ENCODE data around the gene CCHCR1.

Gene CCHCR1

GRCh38 chr6:31143148-31143547, 14.5 kb downstream of the CCHCR1 start:
- Histone ChIP-seq H2AFZ (ENCODE audit: low read depth, low read length) (peak overlapping the region; percentile 62), H3K9me3 (ENCODE audit: control insufficient read depth, low read length) (no peaks in the 10 kb centered on the region), H3K4me3 (ENCODE audit: insufficient read depth in 1 of 2, low read depth in 1 of 2, low read length in 2 of 2) (no peak overlapping the region), H3K79me1 (replicated peaks; ENCODE audit: low read length, poor library complexity, severe bottlenecking) (no peaks in the 10 kb centered on the region), H3K23ac (ENCODE audit: low read length in 2 of 2) (no peak overlapping the region), H2BK5ac (ENCODE audit: low read depth, low read length, poor library complexity, severe bottlenecking) (no peak overlapping the region), H4K8ac (ENCODE audit: low read length) (peak overlapping the region; percentile 54), H3K27ac (ENCODE audit: low read length, poor library complexity, severe bottlenecking) (peak overlapping the region; percentile 69), H3K27me3 (ENCODE audit: control insufficient read depth in 1 of 2, insufficient read depth in 1 of 2, low read length in 2 of 2) (peaks cover 0 to 13% of the 10 kb centered on the region in 2 experiments), H3K18ac (ENCODE audit: low read depth in 1 of 2, low read length in 2 of 2) (no peak overlapping the region), H3K4ac (ENCODE audit: low read depth in 1 of 2, low read length in 2 of 2) (no peak overlapping the region), H3K36me3 (ENCODE audit: control insufficient read depth in 1 of 2, insufficient read depth in 2 of 2, low read depth in 1 of 2, low read length in 2 of 2) (peaks cover 19 to 24% of the 10 kb centered on the region in 2 experiments), H2BK12ac (ENCODE audit: low read length in 2 of 2) (peak overlapping the region in 1 of 2 experiments; percentile 40), H3K4me2 (ENCODE audit: low read length, poor library complexity, severe bottlenecking) (no peak overlapping the region), H3K9ac (ENCODE audit: low read length) (peak overlapping the region; percentile 19), H3K4me1 (ENCODE audit: control insufficient read depth, insufficient read depth, low read depth, low read length) (peaks cover 22% of the 10 kb centered on the region), H2BK120ac (ENCODE audit: low read depth, low read length) (no peak overlapping the region), H2AK5ac (ENCODE audit: low read length, severe bottlenecking) (no peak overlapping the region), H3K14ac (ENCODE audit: low read length in 2 of 2) (no peak overlapping the region), H4K91ac (ENCODE audit: low read length) (no peak overlapping the region), H2BK15ac (ENCODE audit: low read depth, poor library complexity, severe bottlenecking) (no peak overlapping the region)
- peak; percentile 83 for DNase-seq
- 3% methylated on average over 11 of the region's 11 CpGs for WGBS

GRCh38 chr6:31142361-31142761, 15.2 kb downstream of the CCHCR1 start:
- WGBS: 37% methylated on average over 2 of the region's 2 CpGs
- Histone ChIP-seq H3K79me1 (replicated peaks; ENCODE audit: low read length, poor library complexity, severe bottlenecking) (no peaks in the 10 kb centered on the region), H2BK120ac (ENCODE audit: low read depth, low read length) (no peak overlapping the region), H3K14ac (ENCODE audit: low read length in 2 of 2) (no peak overlapping the region), H3K9ac (ENCODE audit: low read length) (peak overlapping the region; percentile 19), H3K4me3 (ENCODE audit: insufficient read depth in 1 of 2, low read depth in 1 of 2, low read length in 2 of 2) (no peak overlapping the region), H3K18ac (ENCODE audit: low read depth in 1 of 2, low read length in 2 of 2) (no peak overlapping the region), H3K36me3 (ENCODE audit: control insufficient read depth in 1 of 2, insufficient read depth in 2 of 2, low read depth in 1 of 2, low read length in 2 of 2) (peaks cover 17 to 22% of the 10 kb centered on the region in 2 experiments), H4K8ac (ENCODE audit: low read length) (no peak overlapping the region), H2BK5ac (ENCODE audit: low read depth, low read length, poor library complexity, severe bottlenecking) (no peak overlapping the region), H4K91ac (ENCODE audit: low read length) (no peak overlapping the region), H3K9me3 (ENCODE audit: control insufficient read depth, low read length) (no peaks in the 10 kb centered on the region), H2AFZ (ENCODE audit: low read depth, low read length) (no peak overlapping the region), H3K23ac (ENCODE audit: low read length in 2 of 2) (no peak overlapping the region), H2BK12ac (ENCODE audit: low read length in 2 of 2) (no peak overlapping the region), H3K27ac (ENCODE audit: low read length, poor library complexity, severe bottlenecking) (peak overlapping the region; percentile 9), H3K27me3 (ENCODE audit: control insufficient read depth in 1 of 2, insufficient read depth in 1 of 2, low read length in 2 of 2) (peaks cover 0 to 13% of the 10 kb centered on the region in 2 experiments), H3K4me2 (ENCODE audit: low read length, poor library complexity, severe bottlenecking) (no peak overlapping the region), H2BK15ac (ENCODE audit: low read depth, poor library complexity, severe bottlenecking) (no peak overlapping the region), H3K4ac (ENCODE audit: low read depth in 1 of 2, low read length in 2 of 2) (no peak overlapping the region), H3K4me1 (ENCODE audit: control insufficient read depth, insufficient read depth, low read depth, low read length) (peaks cover 25% of the 10 kb centered on the region), H2AK5ac (ENCODE audit: low read length, severe bottlenecking) (peak overlapping the region; percentile 40)
- no peak for DNase-seq

GRCh38 chr6:31140643-31141042, 17.0 kb downstream of the CCHCR1 start:
- Histone ChIP-seq H3K4me1 (ENCODE audit: control insufficient read depth, insufficient read depth, low read depth, low read length) (peaks cover 25% of the 10 kb centered on the region), H2BK120ac (ENCODE audit: low read depth, low read length) (no peak overlapping the region)

DNA sequence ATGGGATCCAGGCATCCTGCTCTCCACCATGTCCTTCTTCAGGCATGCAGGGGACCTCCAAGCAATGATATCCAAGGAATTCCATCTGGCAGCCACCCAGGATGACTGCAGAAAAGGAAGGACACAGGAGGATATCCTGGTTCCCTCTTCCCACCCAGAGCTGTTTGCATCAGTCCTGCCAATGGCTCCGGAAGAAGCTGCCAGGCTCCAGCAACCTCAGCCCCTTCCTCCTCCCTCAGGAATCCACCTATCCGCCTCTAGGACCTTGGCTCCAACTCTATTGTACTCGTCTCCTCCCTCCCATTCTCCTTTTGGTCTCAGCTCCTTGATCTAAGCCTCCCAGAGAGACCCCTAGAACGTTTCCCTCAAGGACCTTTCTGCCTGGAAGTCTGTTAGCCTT, 18.0 kb downstream of the CCHCR1 start:
- DNase-seq: no peak
- no peak overlapping the region for H3K18ac ChIP-seq (ENCODE audit: low read depth in 1 of 2, low read length in 2 of 2)
- no peak overlapping the region for H3K4me2 ChIP-seq (ENCODE audit: low read length, poor library complexity, severe bottlenecking)
- H3K27me3 ChIP-seq (ENCODE audit: control insufficient read depth in 1 of 2, insufficient read depth in 1 of 2, low read length in 2 of 2): peaks cover 0 to 13% of the 10 kb centered on the region in 2 experiments
- no peak overlapping the region for H3K27ac ChIP-seq (ENCODE audit: low read length, poor library complexity, severe bottlenecking)
- H2BK120ac ChIP-seq (ENCODE audit: low read depth, low read length): no peak overlapping the region
- H4K91ac ChIP-seq (ENCODE audit: low read length): no peak overlapping the region
- H2AK5ac ChIP-seq (ENCODE audit: low read length, severe bottlenecking): no peak overlapping the region
- peak overlapping the region; percentile 36 for H2BK15ac ChIP-seq (ENCODE audit: low read depth, poor library complexity, severe bottlenecking)
- H2BK5ac ChIP-seq (ENCODE audit: low read depth, low read length, poor library complexity, severe bottlenecking): no peak overlapping the region
- H3K9me3 ChIP-seq (ENCODE audit: control insufficient read depth, low read length): no peaks in the 10 kb centered on the region
- no peak overlapping the region for H2BK12ac ChIP-seq (ENCODE audit: low read length in 2 of 2)
- no peak overlapping the region for H3K23ac ChIP-seq (ENCODE audit: low read length in 2 of 2)
- H3K4me1 ChIP-seq (ENCODE audit: control insufficient read depth, insufficient read depth, low read depth, low read length): peaks cover 25% of the 10 kb centered on the region
- peaks cover 7% of the 10 kb centered on the region in 2 experiments for H3K36me3 ChIP-seq (ENCODE audit: control insufficient read depth in 1 of 2, insufficient read depth in 2 of 2, low read depth in 1 of 2, low read length in 2 of 2)
- no peak overlapping the region for H3K9ac ChIP-seq (ENCODE audit: low read length)
- H3K79me1 ChIP-seq (replicated peaks; ENCODE audit: low read length, poor library complexity, severe bottlenecking): no peaks in the 10 kb centered on the region
- no peak overlapping the region for H3K14ac ChIP-seq (ENCODE audit: low read length in 2 of 2)
- 16% methylated on average over 4 of the region's 4 CpGs for WGBS
- H3K4me3 ChIP-seq (ENCODE audit: insufficient read depth in 1 of 2, low read depth in 1 of 2, low read length in 2 of 2): no peak overlapping the region
- H3K4ac ChIP-seq (ENCODE audit: low read depth in 1 of 2, low read length in 2 of 2): no peak overlapping the region
- no peak overlapping the region for H4K8ac ChIP-seq (ENCODE audit: low read length)
- no peak overlapping the region for H2AFZ ChIP-seq (ENCODE audit: low read depth, low read length)

More at GRCh38 chr6:31140643-31141042, 17.0 kb downstream of the CCHCR1 start:
- peaks cover 17% of the 10 kb centered on the region in 2 experiments for H3K36me3 ChIP-seq (ENCODE audit: control insufficient read depth in 1 of 2, insufficient read depth in 2 of 2, low read depth in 1 of 2, low read length in 2 of 2)
- H3K79me1 ChIP-seq (replicated peaks; ENCODE audit: low read length, poor library complexity, severe bottlenecking): no peaks in the 10 kb centered on the region
- no peak overlapping the region for H3K23ac ChIP-seq (ENCODE audit: low read length in 2 of 2)
- no peak overlapping the region for H3K9ac ChIP-seq (ENCODE audit: low read length)
- no peak overlapping the region for H3K14ac ChIP-seq (ENCODE audit: low read length in 2 of 2)
- peaks cover 0 to 13% of the 10 kb centered on the region in 2 experiments for H3K27me3 ChIP-seq (ENCODE audit: control insufficient read depth in 1 of 2, insufficient read depth in 1 of 2, low read length in 2 of 2)
- no peak for DNase-seq
- no peak overlapping the region for H2BK5ac ChIP-seq (ENCODE audit: low read depth, low read length, poor library complexity, severe bottlenecking)
- no peak overlapping the region for H4K91ac ChIP-seq (ENCODE audit: low read length)
- no peak overlapping the region for H3K4me2 ChIP-seq (ENCODE audit: low read length, poor library complexity, severe bottlenecking)
- H3K4ac ChIP-seq (ENCODE audit: low read depth in 1 of 2, low read length in 2 of 2): no peak overlapping the region
- H3K4me3 ChIP-seq (ENCODE audit: insufficient read depth in 1 of 2, low read depth in 1 of 2, low read length in 2 of 2): no peak overlapping the region
- 89% methylated on average over 15 of the region's 15 CpGs for WGBS
- H2AFZ ChIP-seq (ENCODE audit: low read depth, low read length): no peak overlapping the region
- H4K8ac ChIP-seq (ENCODE audit: low read length): no peak overlapping the region
- no peak overlapping the region for H3K27ac ChIP-seq (ENCODE audit: low read length, poor library complexity, severe bottlenecking)
- peak overlapping the region; percentile 57 for H2AK5ac ChIP-seq (ENCODE audit: low read length, severe bottlenecking)
- no peak overlapping the region for H2BK12ac ChIP-seq (ENCODE audit: low read length in 2 of 2)
- no peaks in the 10 kb centered on the region for H3K9me3 ChIP-seq (ENCODE audit: control insufficient read depth, low read length)
- H3K18ac ChIP-seq (ENCODE audit: low read depth in 1 of 2, low read length in 2 of 2): no peak overlapping the region
- no peak overlapping the region for H2BK15ac ChIP-seq (ENCODE audit: low read depth, poor library complexity, severe bottlenecking)

Data from mesenchymal stem cell (in vitro differentiated cells and primary cell).